Fibroblast of lung (primary cell): ENCODE results near the gene CACNA2D3.

ENCODE experiments used
- EZH2 ChIP-seq: IDR thresholded peaks from 2 replicates; pipeline ENCODE4 v1.5.1; 2012; ENCODE audit warnings: low read length, control low read depth, mild to moderate bottlenecking; ENCODE audit errors: missing control alignments
- TF ChIP-seq, protein P1 (sequence below), 2 donors: IDR thresholded peaks in 1 of 2; conservative IDR thresholded peaks in 1 of 2; 1 replicate in 1 of 2; 2 replicates in 1 of 2; pipeline ENCODE4 v1.5.1; 2011 to 2012; ENCODE audit warnings: low read length in 2 of 2, control low read depth in 1 of 2, inconsistent platforms in 1 of 2, low read depth in 1 of 2, mild to moderate bottlenecking in 1 of 2

DNA sequence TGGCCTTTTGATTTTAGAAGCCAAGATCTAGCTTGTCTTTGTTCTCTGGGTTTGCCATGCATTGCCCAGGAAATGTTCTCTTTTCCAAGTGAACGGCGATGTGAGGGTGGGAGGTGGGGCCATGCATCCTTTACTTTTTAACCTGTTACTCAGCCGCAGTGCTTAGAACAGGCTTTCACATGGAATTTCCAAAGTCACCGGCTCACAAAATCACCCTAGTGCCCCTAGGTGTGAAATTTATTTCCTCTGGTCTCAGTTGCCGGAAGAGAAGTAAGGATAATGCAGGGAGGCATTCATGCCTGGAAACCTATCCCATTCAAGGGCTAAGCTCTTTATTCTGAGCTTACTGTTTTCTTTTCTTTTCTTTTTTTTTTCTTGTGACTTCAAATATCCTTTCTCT lies 93.2 kb downstream of the CACNA2D3 start:
- TF ChIP-seq, protein P1, sequence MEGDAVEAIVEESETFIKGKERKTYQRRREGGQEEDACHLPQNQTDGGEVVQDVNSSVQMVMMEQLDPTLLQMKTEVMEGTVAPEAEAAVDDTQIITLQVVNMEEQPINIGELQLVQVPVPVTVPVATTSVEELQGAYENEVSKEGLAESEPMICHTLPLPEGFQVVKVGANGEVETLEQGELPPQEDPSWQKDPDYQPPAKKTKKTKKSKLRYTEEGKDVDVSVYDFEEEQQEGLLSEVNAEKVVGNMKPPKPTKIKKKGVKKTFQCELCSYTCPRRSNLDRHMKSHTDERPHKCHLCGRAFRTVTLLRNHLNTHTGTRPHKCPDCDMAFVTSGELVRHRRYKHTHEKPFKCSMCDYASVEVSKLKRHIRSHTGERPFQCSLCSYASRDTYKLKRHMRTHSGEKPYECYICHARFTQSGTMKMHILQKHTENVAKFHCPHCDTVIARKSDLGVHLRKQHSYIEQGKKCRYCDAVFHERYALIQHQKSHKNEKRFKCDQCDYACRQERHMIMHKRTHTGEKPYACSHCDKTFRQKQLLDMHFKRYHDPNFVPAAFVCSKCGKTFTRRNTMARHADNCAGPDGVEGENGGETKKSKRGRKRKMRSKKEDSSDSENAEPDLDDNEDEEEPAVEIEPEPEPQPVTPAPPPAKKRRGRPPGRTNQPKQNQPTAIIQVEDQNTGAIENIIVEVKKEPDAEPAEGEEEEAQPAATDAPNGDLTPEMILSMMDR (conservative IDR thresholded peaks at IDR 0.05 in 1 of 2, IDR thresholded peaks at IDR 0.05 in 1 of 2; ENCODE audit: low read depth in 1 of 2, low read length in 2 of 2): no peak
- no peak for TF ChIP-seq EZH2
